ENCODE measurements around the gene HORMAD2. TPM values are rescaled to one million over a fixed set of nuclear protein-coding genes. Genes with fewer than 3 reads are reported as not detected.

HORMAD2 gene
- total and polyA plus RNA-seq, 9 of the 15 experiments (the other 6 are each of a cell fraction or from before 2014, with no cell fraction given): not detected

GRCh38 chr22:30181459-30182349, 101.4 kb downstream of the HORMAD2 start:
- TF ChIP-seq BCOR (IDR thresholded peaks at IDR 0.05) (peak; percentile 44; the same call in 1 of the 2 replicates), CBFA2T2 (conservative IDR thresholded peaks at IDR 0.05) (peak; percentile 36; the same call in 1 of the 2 replicates), USF2 (CRISPR knock-in tag; IDR thresholded peaks at IDR 0.05) (no peak), SMAD4 (CRISPR knock-in tag; conservative IDR thresholded peaks at IDR 0.05) (peak; percentile 45), MEIS2 (IDR thresholded peaks at IDR 0.05; ENCODE audit: partially characterized antibody) (peak; percentile 20), CBFA2T3 (IDR thresholded peaks at IDR 0.05) (peak; percentile 49), TRIM24 (IDR thresholded peaks at IDR 0.05) (no peak), ZNF511 (CRISPR knock-in tag; IDR thresholded peaks at IDR 0.05) (no peak), ZBTB43 (CRISPR knock-in tag; IDR thresholded peaks at IDR 0.05) (no peak), ETV1 (tag; conservative IDR thresholded peaks at IDR 0.05; ENCODE audit: low read depth) (peak; percentile 52), GABPA (tag; conservative IDR thresholded peaks at IDR 0.05; ENCODE audit: low read depth) (0 out of 2 replicates have a peak, but pooled peaks have one; percentile 24), ADNP (tag; IDR thresholded peaks at IDR 0.05) (0 out of 2 replicates have a peak, but pooled peaks have one; percentile 41), NFYB (IDR thresholded peaks at IDR 0.05; ENCODE audit: extremely low read depth, insufficient read length) (no peak), RBM25 (IDR thresholded peaks at IDR 0.05; ENCODE audit: low read depth, low read length, severe bottlenecking) (peak; percentile 47), PTTG1 (tag; IDR thresholded peaks at IDR 0.05; ENCODE audit: low read depth) (no peak), ZBTB26 (CRISPR knock-in tag; IDR thresholded peaks at IDR 0.05) (no peak), HMBOX1 (IDR thresholded peaks at IDR 0.05) (peak; percentile 61; the same call in 1 of the 2 replicates)
- in situ Hi-C loops (cut with MboI): no loop called here
- no peaks in the 10 kb centered on the region for H3K79me2 ChIP-seq (ENCODE audit: control insufficient read depth, insufficient read depth, low read length)
- peak; percentile 6 for FAIRE-seq
- ChIA-PET POLR2A (interaction anchor here (0.7 kb wide), 1 partner anchor 37 kb away, joined by 3 read pairs; no protein-coding TSS in a partner anchor), CTCF (ENCODE audit: low intra/inter-chr PET ratio) (no interaction called here)
- no peaks in the 10 kb centered on the region for H3K9me3 ChIP-seq (replicated peaks; ENCODE audit: control insufficient read depth, insufficient read depth, low read depth, low read length)
- no peaks in the 10 kb centered on the region for H4K20me1 ChIP-seq (replicated peaks; ENCODE audit: control insufficient read depth, insufficient read depth, low read length)
- 4% methylated on average over 7 of the region's 7 CpGs for WGBS (ENCODE audit: insufficient coverage, low coverage, missing lambda C conversion rate)
- no peak for ATAC-seq
- intact Hi-C loops (cut with micrococcal nuclease): loop anchor here (5.0 kb wide), 1 partner anchor 36 kb away; no protein-coding TSS in a partner anchor
- no TSS peak for BruUV-seq (replicated peaks)
- H3K27ac ChIP-seq (ENCODE audit: extremely low read depth, low read depth, low read length): no peak overlapping the region
- peaks cover 0 to 14% of the 10 kb centered on the region in 2 experiments; a peak in 4 of 5 replicates for H3K4me1 ChIP-seq (replicated peaks in 1 of 2; ENCODE audit: control insufficient read depth in 2 of 2, insufficient read depth in 2 of 2, low read length in 2 of 2)
- no peaks in the 10 kb centered on the region for H3K36me3 ChIP-seq (ENCODE audit: control insufficient read depth, insufficient read depth, low read length)
- no peak overlapping the region for H3K4me2 ChIP-seq (ENCODE audit: insufficient read depth, low read length)
- no peak overlapping the region for H3K9ac ChIP-seq (ENCODE audit: insufficient read depth in 1 of 2, low read depth in 2 of 2, low read length in 2 of 2)
- H3K4me3 ChIP-seq: no peak overlapping the region
- no peaks in the 10 kb centered on the region; a peak in 1 of 5 replicates for H3K27me3 ChIP-seq (ENCODE audit: control insufficient read depth in 2 of 2, insufficient read depth in 2 of 2, low read length in 2 of 2)
- no peaks in the 10 kb centered on the region for H3K9me1 ChIP-seq (ENCODE audit: control insufficient read depth, insufficient read depth, low read length)
- H2AFZ ChIP-seq (ENCODE audit: low read depth, low read length): no peak overlapping the region
- DNase-seq (ENCODE audit: extremely low read depth in 1 of 4, low spot score in 3 of 4): peak in 1 of 4 experiments; percentile 20
